Measurements from ENCODE around the gene DDIT4. TPM values are rescaled to one million over a fixed set of nuclear protein-coding genes. Genes with fewer than 3 reads are reported as not detected.
A peak's percentile ranks its signal among the peaks of the same experiment; 100 is the strongest.

Gene DDIT4
- total RNA-seq, 1 experiment from 2014 or later, result 68.9 TPM

DNA sequence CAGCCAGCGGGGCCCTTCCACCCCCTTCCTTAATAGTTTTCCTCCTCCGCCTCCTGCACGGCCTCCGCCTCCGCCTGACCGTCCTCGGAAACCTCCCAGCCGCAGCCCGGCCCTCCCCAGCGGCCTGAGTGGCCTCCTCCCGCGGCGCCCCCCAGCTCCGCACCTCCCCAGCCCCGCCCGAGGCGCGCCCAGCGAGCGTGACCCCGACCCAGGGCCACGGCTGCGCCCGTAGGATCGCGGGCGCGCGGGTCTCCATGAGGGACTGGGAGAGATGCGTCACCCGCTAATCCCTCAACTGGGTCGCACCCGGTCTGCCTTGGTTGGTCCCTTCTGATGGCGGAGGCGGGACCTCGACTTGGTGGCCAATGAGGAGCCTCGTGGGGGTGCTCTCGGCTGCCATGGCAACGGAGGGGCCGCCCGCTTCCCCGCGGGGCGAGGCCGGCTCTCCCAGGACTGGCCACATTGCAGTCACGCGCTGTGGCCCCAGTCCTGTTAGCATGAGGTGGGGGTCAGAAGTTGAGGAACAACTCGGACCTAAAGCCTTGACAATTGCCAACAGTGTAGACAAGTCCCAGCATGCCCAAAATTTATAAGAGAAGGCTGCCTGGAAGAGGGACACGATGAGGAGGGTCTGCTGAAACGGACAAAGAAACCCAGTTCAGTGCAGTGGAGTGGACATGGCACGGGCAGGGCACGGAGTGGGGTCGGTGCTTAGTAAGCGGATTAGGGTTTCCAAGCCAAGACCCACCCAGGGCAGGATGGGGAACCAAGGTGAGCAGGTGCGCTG lies 24.3 kb downstream of the DDIT4 start:
- BruUV-seq (replicated peaks), result no TSS peak
- H3K4me3 ChIP-seq (ENCODE audit: low read length), result peak overlapping the region; percentile 66
- no peaks in the 10 kb centered on the region for H3K27me3 ChIP-seq (ENCODE audit: low read length)
- no peak for TF ChIP-seq EZH2phosphoT487 (IDR thresholded peaks at IDR 0.05; ENCODE audit: borderline replicate concordance, low read length)
- TF ChIP-seq, protein P1, sequence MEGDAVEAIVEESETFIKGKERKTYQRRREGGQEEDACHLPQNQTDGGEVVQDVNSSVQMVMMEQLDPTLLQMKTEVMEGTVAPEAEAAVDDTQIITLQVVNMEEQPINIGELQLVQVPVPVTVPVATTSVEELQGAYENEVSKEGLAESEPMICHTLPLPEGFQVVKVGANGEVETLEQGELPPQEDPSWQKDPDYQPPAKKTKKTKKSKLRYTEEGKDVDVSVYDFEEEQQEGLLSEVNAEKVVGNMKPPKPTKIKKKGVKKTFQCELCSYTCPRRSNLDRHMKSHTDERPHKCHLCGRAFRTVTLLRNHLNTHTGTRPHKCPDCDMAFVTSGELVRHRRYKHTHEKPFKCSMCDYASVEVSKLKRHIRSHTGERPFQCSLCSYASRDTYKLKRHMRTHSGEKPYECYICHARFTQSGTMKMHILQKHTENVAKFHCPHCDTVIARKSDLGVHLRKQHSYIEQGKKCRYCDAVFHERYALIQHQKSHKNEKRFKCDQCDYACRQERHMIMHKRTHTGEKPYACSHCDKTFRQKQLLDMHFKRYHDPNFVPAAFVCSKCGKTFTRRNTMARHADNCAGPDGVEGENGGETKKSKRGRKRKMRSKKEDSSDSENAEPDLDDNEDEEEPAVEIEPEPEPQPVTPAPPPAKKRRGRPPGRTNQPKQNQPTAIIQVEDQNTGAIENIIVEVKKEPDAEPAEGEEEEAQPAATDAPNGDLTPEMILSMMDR (conservative IDR thresholded peaks at IDR 0.05; ENCODE audit: low read depth, low read length), result no peak
- no peak for TF ChIP-seq EZH2 (IDR thresholded peaks at IDR 0.05; ENCODE audit: low read length, unreplicated experiment)
- H3K4me2 ChIP-seq (ENCODE audit: low read length), result peak overlapping the region; percentile 87
- intact Hi-C loops (cut with micrococcal nuclease), result no loop called here
- no peaks in the 10 kb centered on the region for H4K20me1 ChIP-seq (ENCODE audit: low read length)
- H3K27ac ChIP-seq (ENCODE audit: low read length), result peak overlapping the region; percentile 97
- H3K9me2 ChIP-seq (replicated peaks; ENCODE audit: low read length), result no peaks in the 10 kb centered on the region
- no peaks in the 10 kb centered on the region for H3F3A ChIP-seq (ENCODE audit: low read length, unreplicated experiment)
- no peaks in the 10 kb centered on the region for H3K79me2 ChIP-seq (ENCODE audit: low read length)
- ChIA-PET POLR2A (ENCODE audit: unreplicated experiment) (interaction anchor here (0.5 to 1.2 kb wide), 4 partner anchors 22 to 34 kb away, joined by 3 to 6 read pairs (median 4); partner anchors contain the start of gene DDIT4), CTCF (interaction anchor here (1.0 kb wide), 1 partner anchor 23 kb away, joined by 3 read pairs; no protein-coding TSS in a partner anchor)
- H3K9ac ChIP-seq (ENCODE audit: low read length), result peak overlapping the region; percentile 97
- DNase-seq (peak; percentile 91), ATAC-seq (peak; percentile 93)
- H3K4me1 ChIP-seq (ENCODE audit: insufficient read depth, low read length), result peaks cover 24% of the 10 kb centered on the region
- peak overlapping the region; percentile 66 for H2AFZ ChIP-seq (ENCODE audit: low read length)
- H3K36me3 ChIP-seq (ENCODE audit: low read depth, low read length), result no peaks in the 10 kb centered on the region
- H3K9me3 ChIP-seq (ENCODE audit: low read length), result no peaks in the 10 kb centered on the region

DNA sequence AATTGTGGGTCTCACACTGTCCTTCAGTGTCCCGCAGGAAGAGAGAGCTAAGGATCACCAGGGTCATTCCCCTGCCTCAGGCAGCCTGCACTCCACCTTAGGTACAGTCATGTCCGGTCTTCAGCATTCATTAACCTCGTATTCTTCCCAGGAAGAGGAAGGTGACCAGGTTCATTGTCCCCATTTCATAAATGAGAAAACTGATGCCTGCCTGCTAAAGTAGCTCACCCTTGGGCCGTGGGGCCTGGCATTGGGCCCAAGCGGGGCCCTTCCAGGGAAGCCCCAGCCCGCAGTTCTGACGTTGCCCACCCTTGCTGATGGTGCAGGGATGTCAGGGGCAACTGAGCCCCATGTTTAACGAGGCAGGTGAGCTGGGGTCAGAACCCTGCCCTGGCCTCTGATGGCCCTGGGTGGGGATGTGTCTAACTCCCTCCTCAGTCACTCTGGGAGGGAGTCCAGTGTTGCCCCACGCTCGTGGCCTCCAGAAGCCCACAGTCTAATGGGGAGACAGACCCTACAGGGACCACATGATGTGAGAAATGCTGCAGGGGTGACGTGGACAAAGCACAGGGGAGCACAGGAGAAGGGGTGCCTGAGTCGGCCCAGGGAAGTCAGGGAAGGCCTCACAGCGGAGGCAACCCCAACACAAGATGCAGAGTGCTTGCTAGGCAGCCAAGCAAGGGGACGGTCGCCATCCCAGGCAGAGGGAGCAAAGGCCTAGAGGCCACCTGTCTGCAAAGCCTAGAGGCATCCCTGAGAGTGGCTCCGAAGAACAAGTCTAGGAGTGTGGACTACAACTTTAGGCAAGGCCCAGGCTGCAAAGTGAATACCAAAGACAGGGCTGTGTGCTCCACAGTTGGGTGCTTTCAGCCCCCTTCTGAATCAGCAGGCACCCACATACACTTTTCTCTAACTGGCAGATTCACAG lies 25.1 kb downstream of the DDIT4 start:
- Histone ChIP-seq H3K9ac (ENCODE audit: low read length) (peak overlapping the region; percentile 97), H3K27me3 (ENCODE audit: low read length) (no peaks in the 10 kb centered on the region), H3K4me3 (ENCODE audit: low read length) (no peak overlapping the region), H4K20me1 (ENCODE audit: low read length) (no peaks in the 10 kb centered on the region), H3K9me2 (replicated peaks; ENCODE audit: low read length) (no peaks in the 10 kb centered on the region), H3K4me1 (ENCODE audit: insufficient read depth, low read length) (peaks cover 21% of the 10 kb centered on the region), H3K79me2 (ENCODE audit: low read length) (no peaks in the 10 kb centered on the region), H3F3A (ENCODE audit: low read length, unreplicated experiment) (no peaks in the 10 kb centered on the region), H3K36me3 (ENCODE audit: low read depth, low read length) (no peaks in the 10 kb centered on the region), H2AFZ (ENCODE audit: low read length) (0 out of 2 replicates have a peak overlapping the region, but pooled peaks have one; percentile 14), H3K9me3 (ENCODE audit: low read length) (no peaks in the 10 kb centered on the region), H3K4me2 (ENCODE audit: low read length) (peak overlapping the region; percentile 87; the same call in 1 of the 2 replicates), H3K27ac (ENCODE audit: low read length) (peak overlapping the region; percentile 97)
- ATAC-seq (peak; percentile 2; the same call in 1 of the 2 replicates), DNase-seq (no peak)
- CTCF ChIA-PET, result no interaction called here
- no TSS peak for BruUV-seq (replicated peaks)
- intact Hi-C loops (cut with micrococcal nuclease), result no loop called here
- TF ChIP-seq EZH2 (IDR thresholded peaks at IDR 0.05; ENCODE audit: low read length, unreplicated experiment) (no peak), EZH2phosphoT487 (IDR thresholded peaks at IDR 0.05; ENCODE audit: borderline replicate concordance, low read length) (no peak)
- TF ChIP-seq, protein P1 (conservative IDR thresholded peaks at IDR 0.05; ENCODE audit: low read depth, low read length), result no peak
- POLR2A ChIA-PET (ENCODE audit: unreplicated experiment), result no interaction called here

Data from PC-3 (cell line).